ENCODE results near the gene RNF125. TPM values are rescaled to one million over a fixed set of nuclear protein-coding genes. Genes with fewer than 3 reads are reported as not detected.
"Not testable (repeated sequence)": the region's sequence is repeated elsewhere in the genome, so short reads cannot be mapped to it uniquely, and the experiment has no call there.

RNF125 gene
- total RNA-seq, 1 donor from 2014 or later: 35.0 TPM

DNA sequence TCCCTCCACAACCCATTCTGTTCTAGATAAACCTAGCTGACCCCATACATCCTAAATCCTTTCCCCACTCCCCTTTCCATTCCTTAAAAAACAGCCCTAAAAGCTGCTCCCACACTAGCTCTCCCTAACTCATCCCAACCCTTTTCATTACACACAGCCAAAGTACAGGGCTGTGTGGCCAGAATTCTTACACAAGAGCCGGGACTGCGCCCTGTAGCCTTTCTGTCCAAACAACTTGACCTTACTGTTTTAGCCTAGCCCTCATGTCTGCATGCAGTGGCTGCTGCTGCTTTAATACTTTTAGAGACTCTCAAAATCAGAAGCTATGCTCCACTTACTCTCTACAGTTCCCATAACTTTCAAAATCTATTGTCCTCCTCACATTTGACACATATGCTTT, 14.8 kb upstream of the RNF125 start:
- intact Hi-C loops (cut with micrococcal nuclease); H3K9me3 Mint-ChIP-seq; H3K4me3 Mint-ChIP-seq; DNase-seq; H3K4me1 Mint-ChIP-seq; H3K27ac Mint-ChIP-seq; H3K36me3 Mint-ChIP-seq (ENCODE audit: low read depth): not testable (repeated sequence)
- H3K27me3 Mint-ChIP-seq: peaks cover 13% of the 10 kb centered on the region

DNA sequence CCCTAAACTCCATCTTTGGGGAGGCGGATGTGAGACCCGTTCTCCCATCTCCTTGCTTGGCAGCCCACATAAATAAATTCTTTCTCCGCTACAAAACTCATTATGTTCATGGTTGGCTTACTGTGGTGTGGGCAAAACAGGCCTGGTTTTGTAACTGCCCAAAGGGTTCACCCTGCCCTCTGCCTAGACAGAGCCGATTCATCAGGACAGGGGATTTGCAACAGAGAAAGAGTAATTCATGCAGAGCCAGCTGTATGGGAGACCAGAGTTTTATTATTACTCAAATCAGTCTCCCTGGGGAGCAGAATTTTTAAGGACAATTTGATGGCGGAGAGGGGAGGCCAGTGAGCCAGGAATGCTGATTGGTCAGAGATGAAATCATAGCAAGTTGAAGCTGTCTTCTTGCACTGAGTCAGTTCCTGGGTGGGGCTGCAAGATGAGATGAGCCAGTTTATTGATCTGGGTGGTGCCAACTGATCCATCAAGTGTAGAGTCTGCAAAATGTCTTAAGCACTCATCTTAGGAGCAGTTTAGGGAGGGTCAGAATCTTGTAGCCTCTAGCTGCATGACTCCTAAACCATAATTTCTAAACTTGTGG, 8.4 kb upstream of the RNF125 start:
- Mint-ChIP-seq H3K27ac (no peak overlapping the region), H3K4me1 (peaks cover 7% of the 10 kb centered on the region), H3K36me3 (ENCODE audit: low read depth) (no peaks in the 10 kb centered on the region), H3K4me3 (no peak overlapping the region), H3K9me3 (no peaks in the 10 kb centered on the region), H3K27me3 (peaks cover 3% of the 10 kb centered on the region)
- DNase-seq: no peak
- intact Hi-C loops (cut with micrococcal nuclease): loop anchor here (10.0 kb wide), 2 partner anchors 355 to 525 kb away; no protein-coding TSS in a partner anchor

DNA sequence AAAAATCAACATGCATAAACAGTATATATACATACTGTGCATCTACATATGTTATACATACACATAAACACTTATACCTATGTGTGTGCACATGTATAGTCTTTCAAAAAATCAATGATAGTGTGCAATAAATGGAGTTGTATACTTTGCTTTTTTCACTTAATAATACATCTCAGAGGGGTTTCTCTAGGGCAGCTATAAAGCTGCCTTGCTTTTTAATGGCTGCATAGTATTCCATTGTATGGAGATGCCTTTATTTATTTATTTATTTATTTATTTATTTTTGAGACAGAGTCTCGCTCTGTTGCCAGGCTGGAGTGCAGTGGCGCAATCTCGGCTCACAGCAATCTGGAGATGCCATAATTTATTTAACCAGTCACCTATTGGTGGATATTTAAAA, 7.4 kb upstream of the RNF125 start:
- intact Hi-C loops (cut with micrococcal nuclease): loop anchor here (10.0 kb wide), 2 partner anchors 356 to 524 kb away; no protein-coding TSS in a partner anchor
- H3K36me3 Mint-ChIP-seq (ENCODE audit: low read depth): no peaks in the 10 kb centered on the region
- no peak overlapping the region for H3K27ac Mint-ChIP-seq
- no peak overlapping the region for H3K4me3 Mint-ChIP-seq
- H3K4me1 Mint-ChIP-seq: peaks cover 12% of the 10 kb centered on the region
- no peak for DNase-seq
- peaks cover 8% of the 10 kb centered on the region for H3K27me3 Mint-ChIP-seq
- no peaks in the 10 kb centered on the region for H3K9me3 Mint-ChIP-seq

DNA sequence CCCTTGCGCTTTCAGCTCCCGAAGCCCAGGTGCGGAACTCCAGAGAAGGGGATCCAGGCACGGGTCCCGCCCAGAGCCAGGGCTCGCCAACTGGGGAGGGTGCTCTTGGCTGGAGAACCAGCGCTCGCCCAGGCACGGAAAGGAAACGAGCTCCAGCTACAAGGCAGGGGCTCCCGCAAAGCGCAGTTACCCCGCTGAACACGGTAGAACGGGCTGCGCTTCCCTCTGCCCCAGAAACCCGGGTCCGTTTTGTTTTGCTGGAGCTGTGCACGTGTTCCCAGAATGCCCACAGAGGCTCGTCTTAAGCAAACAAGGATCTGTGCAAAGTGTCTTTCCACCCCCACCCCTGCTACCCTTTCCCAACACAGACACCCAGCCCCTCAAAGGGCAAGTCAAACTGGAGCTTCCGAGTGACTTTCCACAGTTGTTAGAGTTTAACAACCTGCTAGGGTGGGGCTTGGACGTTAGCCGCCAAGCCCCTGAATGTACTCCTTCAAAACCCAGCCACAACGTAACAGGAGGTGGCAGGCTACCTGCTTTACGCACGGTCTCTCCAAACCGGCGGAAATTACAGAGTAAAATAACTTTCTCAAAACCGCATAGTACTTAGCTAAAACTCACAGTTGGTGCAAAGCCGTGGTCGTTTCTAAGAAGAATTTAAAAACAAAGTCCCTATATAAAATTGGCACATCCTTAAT, 775 bp downstream of the RNF125 start:
- DNase-seq: peak; percentile 86
- Mint-ChIP-seq H3K9me3 (no peaks in the 10 kb centered on the region), H3K27me3 (peaks cover 8% of the 10 kb centered on the region), H3K36me3 (ENCODE audit: low read depth) (peaks cover 23% of the 10 kb centered on the region), H3K4me1 (peaks cover 37% of the 10 kb centered on the region), H3K27ac (peak overlapping the region; percentile 99), H3K4me3 (peak overlapping the region; percentile 98)
- intact Hi-C loops (cut with micrococcal nuclease): loop anchor here (1.0 to 10.0 kb wide), 4 partner anchors 30 to 515 kb away; no protein-coding TSS in a partner anchor

DNA sequence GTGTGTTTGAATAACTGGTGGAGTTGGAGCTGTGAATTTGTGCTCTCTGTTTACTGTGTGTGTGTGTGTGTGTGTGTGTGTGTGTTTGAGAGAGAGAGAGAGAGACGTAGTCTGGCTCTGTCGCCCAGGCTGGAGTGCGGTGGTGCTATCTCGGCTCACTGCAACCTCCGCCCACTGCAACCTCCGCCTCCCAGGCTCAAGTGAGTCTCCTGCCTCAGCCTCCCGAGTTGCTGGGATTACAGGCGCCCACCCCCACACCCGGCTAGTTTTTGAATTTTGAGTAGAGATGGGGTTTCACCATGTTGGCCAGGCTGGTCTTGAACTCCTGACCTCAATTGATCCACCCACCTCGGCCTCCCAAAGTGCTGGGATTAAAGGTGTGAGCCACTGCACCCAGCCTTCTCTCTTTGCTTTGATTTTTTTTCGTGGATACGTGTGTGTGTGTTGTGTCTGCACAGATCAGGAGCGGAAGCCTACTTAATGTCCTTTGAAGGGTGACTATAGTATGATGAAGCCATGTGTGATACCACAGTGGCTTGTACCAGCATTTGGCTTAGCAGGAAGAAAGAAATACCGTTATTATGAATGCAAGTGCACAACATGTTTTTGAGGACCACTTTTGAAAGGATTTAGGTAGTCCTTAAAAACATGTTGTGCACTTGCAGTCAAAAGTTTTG, 1.5 kb downstream of the RNF125 start:
- intact Hi-C loops (cut with micrococcal nuclease): loop anchor here (1.0 to 10.0 kb wide), 4 partner anchors 29 to 515 kb away; no protein-coding TSS in a partner anchor
- Mint-ChIP-seq H3K4me1 (peaks cover 38% of the 10 kb centered on the region), H3K4me3 (peak overlapping the region; percentile 98), H3K27ac (peak overlapping the region; percentile 99), H3K36me3 (ENCODE audit: low read depth) (peaks cover 29% of the 10 kb centered on the region)
- not testable (repeated sequence) for H3K9me3 Mint-ChIP-seq, H3K27me3 Mint-ChIP-seq
- DNase-seq: peak; percentile 83

DNA sequence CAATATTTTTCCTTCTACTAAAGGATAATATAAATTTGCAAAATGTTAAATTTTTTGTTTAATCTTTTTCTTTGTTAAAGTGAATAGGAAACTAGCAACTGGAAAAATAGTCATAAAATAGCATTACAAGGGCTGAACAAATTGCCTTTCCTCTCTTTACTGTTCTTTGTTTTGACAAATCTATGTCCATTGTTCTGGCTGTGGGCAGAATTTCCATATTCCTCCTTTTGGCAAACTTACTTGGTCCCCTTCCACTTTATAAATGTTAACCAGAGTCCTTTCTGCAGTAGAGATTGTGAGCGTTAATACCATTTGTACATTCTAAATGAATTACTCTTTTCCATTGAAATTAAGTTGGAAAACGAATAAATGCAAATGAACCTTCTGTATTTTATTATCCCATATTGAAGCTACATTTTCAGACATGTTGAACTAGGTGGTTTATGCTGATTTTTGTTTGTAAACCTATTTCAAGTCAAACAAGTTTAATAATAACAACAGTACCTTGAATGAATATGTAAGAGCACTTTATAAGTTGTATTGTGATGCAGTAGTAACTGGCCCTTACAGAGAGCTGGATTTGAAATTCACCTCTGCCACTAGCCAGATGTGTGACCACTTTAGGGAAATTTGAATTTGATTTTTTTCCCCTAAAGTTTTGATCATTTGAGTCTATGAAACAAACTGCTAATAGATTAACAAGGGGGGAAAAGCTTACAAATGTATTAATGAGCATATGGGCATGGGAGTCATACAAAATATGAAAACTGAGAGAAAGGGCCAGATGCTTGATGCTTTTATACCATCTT, 3.3 kb downstream of the RNF125 start:
- Mint-ChIP-seq H3K27ac (no peak overlapping the region), H3K9me3 (no peaks in the 10 kb centered on the region), H3K4me1 (peaks cover 40% of the 10 kb centered on the region), H3K27me3 (no peaks in the 10 kb centered on the region), H3K4me3 (peak overlapping the region; percentile 51), H3K36me3 (ENCODE audit: low read depth) (peaks cover 37% of the 10 kb centered on the region)
- intact Hi-C loops (cut with micrococcal nuclease): no loop called here
- DNase-seq: no peak

GRCh38 chr18:32025744-32026143, 7.1 kb downstream of the RNF125 start:
- intact Hi-C loops (cut with micrococcal nuclease): no loop called here
- peak overlapping the region; percentile 49 for H3K27ac Mint-ChIP-seq
- no peaks in the 10 kb centered on the region for H3K9me3 Mint-ChIP-seq
- H3K4me1 Mint-ChIP-seq: peaks cover 50% of the 10 kb centered on the region
- no peaks in the 10 kb centered on the region for H3K27me3 Mint-ChIP-seq
- H3K36me3 Mint-ChIP-seq (ENCODE audit: low read depth): peaks cover 49% of the 10 kb centered on the region
- DNase-seq: no peak
- peak overlapping the region; percentile 75 for H3K4me3 Mint-ChIP-seq

GRCh38 chr18:32026491-32027086, 8.0 kb downstream of the RNF125 start:
- Mint-ChIP-seq H3K27ac (peak overlapping the region; percentile 71), H3K9me3 (no peaks in the 10 kb centered on the region), H3K4me1 (peaks cover 49% of the 10 kb centered on the region), H3K36me3 (ENCODE audit: low read depth) (peaks cover 53% of the 10 kb centered on the region), H3K4me3 (peak overlapping the region; percentile 75), H3K27me3 (no peaks in the 10 kb centered on the region)
- intact Hi-C loops (cut with micrococcal nuclease): no loop called here
- DNase-seq: no peak

DNA sequence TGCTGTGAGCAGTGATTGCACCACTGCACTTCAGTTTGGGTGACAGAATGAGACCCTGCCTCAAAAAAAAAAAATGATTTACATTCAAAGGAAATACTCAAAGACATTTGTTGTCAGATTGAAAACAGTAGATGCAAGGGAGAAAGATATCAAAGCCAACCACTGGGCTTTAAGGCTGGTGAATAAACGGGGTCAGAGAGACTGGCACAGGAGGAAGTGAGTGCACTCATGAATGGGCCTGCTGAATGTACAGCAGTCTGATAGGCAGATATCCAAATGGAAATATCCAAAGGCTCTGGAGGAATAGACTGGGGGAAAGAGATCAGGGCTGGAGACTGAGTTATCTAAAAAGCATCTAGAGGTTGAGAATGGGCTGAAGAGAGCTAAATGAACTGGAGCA, 10.9 kb downstream of the RNF125 start:
- Mint-ChIP-seq H3K4me3 (no peak overlapping the region), H3K36me3 (ENCODE audit: low read depth) (peaks cover 60% of the 10 kb centered on the region), H3K9me3 (no peaks in the 10 kb centered on the region), H3K27me3 (no peaks in the 10 kb centered on the region), H3K4me1 (peaks cover 46% of the 10 kb centered on the region), H3K27ac (no peak overlapping the region)
- DNase-seq: no peak
- intact Hi-C loops (cut with micrococcal nuclease): no loop called here

DNA sequence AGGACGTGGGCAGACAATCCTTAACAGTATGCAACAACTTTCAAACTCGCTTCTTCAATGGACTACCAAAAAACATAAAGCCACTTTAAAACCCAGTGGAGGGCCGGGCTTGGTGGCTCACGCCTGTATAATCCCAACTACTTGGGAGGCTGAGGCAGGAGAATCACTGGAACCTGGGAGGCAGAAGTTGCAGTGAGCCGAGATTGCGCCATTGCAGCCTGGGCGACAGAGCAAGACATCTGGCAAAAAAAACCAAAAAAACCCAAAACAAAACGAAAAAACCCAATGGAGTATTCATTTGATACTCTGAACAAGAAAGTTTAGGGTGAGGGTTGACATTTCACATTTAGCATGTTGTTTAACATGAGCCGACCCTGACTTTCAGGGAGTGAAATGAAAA, 14.0 kb downstream of the RNF125 start:
- H3K27ac Mint-ChIP-seq: no peak overlapping the region
- DNase-seq: no peak
- peaks cover 51% of the 10 kb centered on the region for H3K4me1 Mint-ChIP-seq
- H3K9me3 Mint-ChIP-seq: no peaks in the 10 kb centered on the region
- H3K4me3 Mint-ChIP-seq: no peak overlapping the region
- H3K36me3 Mint-ChIP-seq (ENCODE audit: low read depth): peaks cover 63% of the 10 kb centered on the region
- H3K27me3 Mint-ChIP-seq: no peaks in the 10 kb centered on the region
- intact Hi-C loops (cut with micrococcal nuclease): no loop called here

DNA sequence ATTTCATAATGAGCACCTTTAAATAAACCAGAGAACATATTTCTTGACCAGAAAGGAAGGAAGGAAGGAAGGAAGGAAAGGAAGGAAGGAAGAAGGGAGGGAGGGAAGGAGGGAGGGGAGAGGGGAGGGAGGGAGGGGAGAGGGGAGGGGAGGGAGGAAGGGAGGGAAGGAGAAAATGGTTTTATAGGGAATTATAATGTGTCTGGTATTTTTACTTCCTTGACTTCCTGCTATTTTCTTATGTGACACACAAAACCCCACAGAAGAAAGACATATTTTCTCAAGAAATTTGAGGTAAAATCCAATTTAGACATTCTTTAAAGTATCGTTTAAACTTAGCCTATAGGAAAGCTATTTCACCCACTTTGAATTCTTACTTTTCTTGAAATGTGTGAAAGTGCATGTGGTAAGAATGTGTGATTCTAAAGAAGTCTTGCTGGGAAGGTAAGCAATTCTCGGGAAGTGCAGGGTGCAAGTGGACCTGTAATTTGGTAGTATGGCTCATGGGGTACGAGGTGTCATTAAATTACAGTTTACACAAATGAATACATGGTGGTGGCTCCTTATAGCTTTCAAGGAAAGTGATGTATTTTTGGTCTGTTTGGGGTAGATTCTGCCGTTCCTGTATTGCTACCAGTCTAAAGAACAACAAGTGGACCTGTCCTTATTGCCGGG, 18.0 kb downstream of the RNF125 start:
- no peak for DNase-seq
- peak overlapping the region; percentile 77 for H3K27ac Mint-ChIP-seq
- intact Hi-C loops (cut with micrococcal nuclease): loop anchor here (2.0 kb wide), 1 partner anchor 14 kb away; no protein-coding TSS in a partner anchor
- peak overlapping the region; percentile 27 for H3K4me3 Mint-ChIP-seq
- peaks cover 62% of the 10 kb centered on the region for H3K36me3 Mint-ChIP-seq (ENCODE audit: low read depth)
- H3K9me3 Mint-ChIP-seq: no peaks in the 10 kb centered on the region
- peaks cover 55% of the 10 kb centered on the region for H3K4me1 Mint-ChIP-seq
- no peaks in the 10 kb centered on the region for H3K27me3 Mint-ChIP-seq

DNA sequence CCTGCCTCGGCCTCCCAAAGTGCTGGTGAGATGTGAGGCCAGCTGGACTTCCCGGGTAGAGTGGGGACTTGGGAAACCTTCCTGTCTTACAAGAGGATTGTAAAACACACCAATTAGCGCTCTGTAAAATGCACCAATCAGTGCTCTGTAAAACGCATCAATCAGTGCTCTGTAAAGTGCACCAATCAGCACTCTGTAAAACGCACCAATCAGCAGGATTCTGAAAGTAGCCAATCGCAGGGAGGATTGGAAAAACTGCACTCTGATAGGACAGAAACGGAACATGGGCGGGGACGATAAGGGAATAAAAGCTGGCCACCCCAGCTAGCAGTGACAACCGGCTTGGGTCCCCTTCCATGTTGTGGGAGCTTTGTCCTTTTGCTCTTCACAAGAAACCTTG, 19.0 kb downstream of the RNF125 start:
- H3K27me3 Mint-ChIP-seq: no peaks in the 10 kb centered on the region
- H3K4me3 Mint-ChIP-seq: no peak overlapping the region
- H3K27ac Mint-ChIP-seq: no peak overlapping the region
- H3K4me1 Mint-ChIP-seq: peaks cover 59% of the 10 kb centered on the region
- peaks cover 63% of the 10 kb centered on the region for H3K36me3 Mint-ChIP-seq (ENCODE audit: low read depth)
- H3K9me3 Mint-ChIP-seq: no peaks in the 10 kb centered on the region
- intact Hi-C loops (cut with micrococcal nuclease): loop anchor here (2.0 kb wide), 1 partner anchor 13 kb away; no protein-coding TSS in a partner anchor
- DNase-seq: no peak

GRCh38 chr18:32040936-32041335, 22.3 kb downstream of the RNF125 start:
- DNase-seq: peak; percentile 87
- H3K27ac Mint-ChIP-seq: peak overlapping the region; percentile 72
- intact Hi-C loops (cut with micrococcal nuclease): loop anchor here (1.0 kb wide), 2 partner anchors 8 to 23 kb away; partner anchors contain the start of gene RNF125
- peak overlapping the region; percentile 63 for H3K4me3 Mint-ChIP-seq
- H3K27me3 Mint-ChIP-seq: no peaks in the 10 kb centered on the region
- peaks cover 66% of the 10 kb centered on the region for H3K36me3 Mint-ChIP-seq (ENCODE audit: low read depth)
- peaks cover 51% of the 10 kb centered on the region for H3K4me1 Mint-ChIP-seq
- H3K9me3 Mint-ChIP-seq: no peaks in the 10 kb centered on the region

Data from activated CD4-positive, alpha-beta T cell treated with anti-CD3 and anti-CD28 coated beads, Interleukin-2, amount 10 ng/mL, durations not matched to agents 24 days and 14 days (primary cell).